Hepatocyte (in vitro differentiated cells): ENCODE results near the gene SHANK1.

Experiments used
- CTCF ChIP-seq: fragments of 200-600 bp; sonication (generic); IDR thresholded peaks from 2 replicates; pipeline ENCODE4 v1.5.1; 2016; ENCODE audit warnings: antibody characterized with exemption, mild to moderate bottlenecking; ENCODE audit not compliant: poor library complexity
- EZH2 ChIP-seq: fragments of 200-600 bp; sonication (generic); IDR thresholded peaks from 2 replicates; pipeline ENCODE4 v1.6.1; 2016; ENCODE audit warnings: antibody characterized with exemption, mild to moderate bottlenecking, borderline replicate concordance
- EZH2phosphoT487 ChIP-seq: fragments of 200-600 bp; sonication (generic); IDR thresholded peaks from one replicate; pipeline ENCODE4 v1.6.1; 2018; ENCODE audit warnings: antibody characterized with exemption, mild to moderate bottlenecking, low read depth, moderate library complexity; ENCODE audit not compliant: unreplicated experiment, severe bottlenecking

DNA sequence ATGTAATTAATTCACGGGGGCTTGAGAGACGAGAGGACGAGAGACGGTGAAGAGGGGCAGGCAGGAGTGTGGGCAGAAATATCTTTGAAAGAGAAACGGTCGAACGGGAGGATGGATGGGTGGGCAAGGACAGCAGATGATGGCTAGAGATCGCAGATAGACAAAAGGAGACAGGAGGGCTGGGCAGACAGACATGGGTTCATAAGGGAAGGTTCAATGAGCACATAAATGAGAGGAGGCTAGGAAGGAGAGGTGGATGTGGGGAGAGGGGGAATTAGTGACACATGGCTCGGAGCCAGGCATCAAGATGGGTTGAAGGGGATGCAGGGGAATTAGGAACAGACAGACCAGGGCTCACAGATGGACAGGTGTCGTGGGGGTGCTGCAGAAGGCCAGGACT, 81.0 kb downstream of the SHANK1 start:
- TF ChIP-seq CTCF, result no peak
- TF ChIP-seq EZH2phosphoT487, result no peak
- TF ChIP-seq EZH2, result no peak
